Epithelial cell of proximal tubule (primary cell): ENCODE measurements around the gene HOXD11. TPM values are rescaled to one million over a fixed set of nuclear protein-coding genes. Genes with fewer than 3 reads are reported as not detected.

Source experiments
- DNase-seq: peaks from one replicate; pipeline ENCODE4 v3.0.0-alpha.2; 2011; ENCODE audit warnings: low read depth
- H3K4me3 ChIP-seq: 2 replicates; pipeline ENCODE4 v1.5.1; 2011; ENCODE audit warnings: low read depth, mild to moderate bottlenecking, low read length
- total RNA-seq: library from RNA; depleted of rRNA; stranded (reverse); fragments of >200 nt; gene quantifications from 2 replicates; pipeline ENCODE4 v1.2.3, GENCODE V29; 2015
- TF ChIP-seq, protein P1 (sequence below): conservative IDR thresholded peaks from 2 replicates; pipeline ENCODE4 v1.5.1; 2012; ENCODE audit warnings: low read depth, mild to moderate bottlenecking, low read length

The HOXD11 gene
- total RNA-seq, 1 donor from 2014 or later = 25.1 TPM

DNA sequence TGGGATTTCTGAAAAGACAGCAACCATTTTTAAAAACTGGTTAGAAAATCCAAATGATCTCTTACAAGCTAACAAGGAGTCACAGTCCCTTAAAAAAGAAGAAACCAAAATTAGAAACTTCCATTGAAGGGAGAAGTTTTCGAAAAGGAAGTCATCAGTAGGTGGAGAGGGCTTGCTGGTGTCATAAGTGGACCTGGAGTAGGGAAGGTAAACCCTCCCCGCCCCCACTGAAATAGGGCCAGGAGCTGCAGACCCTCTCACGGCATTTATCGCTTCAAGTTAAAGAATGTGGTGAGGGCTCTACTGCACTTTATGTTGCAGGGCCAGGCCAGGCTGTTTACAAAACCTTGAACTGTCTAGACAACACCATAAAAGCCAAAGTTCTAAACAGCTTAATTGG is 2.9 kb downstream of the HOXD11 start:
- TF ChIP-seq, protein P1, sequence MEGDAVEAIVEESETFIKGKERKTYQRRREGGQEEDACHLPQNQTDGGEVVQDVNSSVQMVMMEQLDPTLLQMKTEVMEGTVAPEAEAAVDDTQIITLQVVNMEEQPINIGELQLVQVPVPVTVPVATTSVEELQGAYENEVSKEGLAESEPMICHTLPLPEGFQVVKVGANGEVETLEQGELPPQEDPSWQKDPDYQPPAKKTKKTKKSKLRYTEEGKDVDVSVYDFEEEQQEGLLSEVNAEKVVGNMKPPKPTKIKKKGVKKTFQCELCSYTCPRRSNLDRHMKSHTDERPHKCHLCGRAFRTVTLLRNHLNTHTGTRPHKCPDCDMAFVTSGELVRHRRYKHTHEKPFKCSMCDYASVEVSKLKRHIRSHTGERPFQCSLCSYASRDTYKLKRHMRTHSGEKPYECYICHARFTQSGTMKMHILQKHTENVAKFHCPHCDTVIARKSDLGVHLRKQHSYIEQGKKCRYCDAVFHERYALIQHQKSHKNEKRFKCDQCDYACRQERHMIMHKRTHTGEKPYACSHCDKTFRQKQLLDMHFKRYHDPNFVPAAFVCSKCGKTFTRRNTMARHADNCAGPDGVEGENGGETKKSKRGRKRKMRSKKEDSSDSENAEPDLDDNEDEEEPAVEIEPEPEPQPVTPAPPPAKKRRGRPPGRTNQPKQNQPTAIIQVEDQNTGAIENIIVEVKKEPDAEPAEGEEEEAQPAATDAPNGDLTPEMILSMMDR = no peak
- DNase-seq = no peak
- H3K4me3 ChIP-seq = peak overlapping the region; percentile 35

- TF ChIP-seq, protein P1 = no peak
- peak overlapping the region; percentile 35 for H3K4me3 ChIP-seq
- no peak for DNase-seq
Measured at GRCh38 chr2:176110415-176111308, 3.6 kb downstream of the HOXD11 start.

GRCh38 chr2:176111309-176111663 is 4.2 kb downstream of the HOXD11 start:
- TF ChIP-seq, protein P1 = peak; percentile 90
- DNase-seq = no peak
- peak overlapping the region; percentile 36 for H3K4me3 ChIP-seq

DNA sequence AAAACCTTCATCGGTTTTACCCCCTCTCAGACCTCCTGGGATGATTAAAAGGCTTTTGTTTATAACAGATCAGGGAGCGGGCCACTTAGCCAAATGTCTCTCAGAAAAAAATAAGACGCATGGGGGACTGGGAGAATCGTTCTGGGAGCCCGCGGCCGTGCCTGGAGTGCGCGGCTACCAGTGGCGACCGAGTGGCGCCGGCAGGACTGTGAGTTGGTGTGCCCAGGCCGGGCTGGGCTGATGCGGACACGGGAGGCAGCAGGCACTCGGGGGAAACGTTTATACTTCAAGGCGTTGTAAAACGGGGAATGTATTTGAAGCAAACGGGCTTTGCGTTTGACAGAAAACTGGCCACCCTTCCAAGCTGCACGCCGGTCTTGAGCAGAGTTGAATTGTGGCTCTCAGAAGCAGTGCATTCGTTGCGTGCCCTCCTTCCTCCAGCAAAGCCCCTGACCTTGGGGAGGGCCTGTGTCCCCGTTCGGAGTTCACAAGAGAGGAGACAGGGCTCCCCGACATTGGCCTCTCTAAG is 4.8 kb downstream of the HOXD11 start:
- no peak for DNase-seq
- TF ChIP-seq, protein P1 = no peak
- peak overlapping the region; percentile 36 for H3K4me3 ChIP-seq

DNA sequence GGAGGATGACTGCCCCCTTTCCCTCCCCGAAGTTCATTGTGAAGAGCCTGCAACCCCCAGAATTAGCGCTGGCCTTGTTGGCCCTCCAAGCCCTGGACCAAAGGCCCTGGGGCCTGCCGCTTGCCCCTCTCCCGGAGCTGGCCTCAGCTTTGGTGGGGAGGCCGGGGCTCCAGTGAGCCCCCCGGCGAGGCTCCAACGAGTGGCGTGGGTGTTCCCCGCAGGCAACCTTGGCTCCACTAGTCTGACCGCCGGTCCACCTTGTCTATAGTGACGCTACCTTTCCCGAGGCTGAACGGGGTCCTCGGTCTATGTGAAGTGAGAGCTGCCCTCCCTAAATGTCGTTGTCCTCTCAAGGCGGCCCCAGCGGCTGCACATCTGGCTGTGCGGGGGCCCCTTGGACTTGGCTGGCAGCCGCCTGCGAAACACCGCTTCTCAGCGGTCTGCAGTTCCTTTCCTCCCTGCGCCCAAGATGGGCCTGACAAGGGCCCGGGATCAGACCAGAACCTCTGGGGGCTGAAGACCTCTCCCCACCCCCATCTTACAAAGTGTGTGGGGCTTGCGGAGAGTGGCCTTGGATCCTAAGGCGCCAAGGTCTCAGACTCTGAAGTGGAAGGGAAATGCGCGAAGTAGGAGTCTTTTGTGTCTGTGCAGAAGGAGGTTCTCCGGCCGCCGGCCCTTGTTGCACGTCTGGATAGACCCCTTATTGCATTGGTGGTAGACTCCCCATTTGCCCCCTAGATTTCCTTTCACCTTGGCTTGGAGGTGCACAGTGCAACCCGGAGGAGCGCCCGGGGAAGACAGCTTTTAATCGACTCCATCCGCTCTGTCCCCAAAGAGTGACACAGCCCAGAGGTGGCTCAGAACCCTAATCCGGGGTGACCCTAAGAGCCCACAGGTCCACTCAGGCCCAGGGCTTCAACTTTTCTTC is 5.6 kb downstream of the HOXD11 start:
- H3K4me3 ChIP-seq = peak overlapping the region; percentile 36
- TF ChIP-seq, protein P1 = no peak
- DNase-seq = no peak

DNA sequence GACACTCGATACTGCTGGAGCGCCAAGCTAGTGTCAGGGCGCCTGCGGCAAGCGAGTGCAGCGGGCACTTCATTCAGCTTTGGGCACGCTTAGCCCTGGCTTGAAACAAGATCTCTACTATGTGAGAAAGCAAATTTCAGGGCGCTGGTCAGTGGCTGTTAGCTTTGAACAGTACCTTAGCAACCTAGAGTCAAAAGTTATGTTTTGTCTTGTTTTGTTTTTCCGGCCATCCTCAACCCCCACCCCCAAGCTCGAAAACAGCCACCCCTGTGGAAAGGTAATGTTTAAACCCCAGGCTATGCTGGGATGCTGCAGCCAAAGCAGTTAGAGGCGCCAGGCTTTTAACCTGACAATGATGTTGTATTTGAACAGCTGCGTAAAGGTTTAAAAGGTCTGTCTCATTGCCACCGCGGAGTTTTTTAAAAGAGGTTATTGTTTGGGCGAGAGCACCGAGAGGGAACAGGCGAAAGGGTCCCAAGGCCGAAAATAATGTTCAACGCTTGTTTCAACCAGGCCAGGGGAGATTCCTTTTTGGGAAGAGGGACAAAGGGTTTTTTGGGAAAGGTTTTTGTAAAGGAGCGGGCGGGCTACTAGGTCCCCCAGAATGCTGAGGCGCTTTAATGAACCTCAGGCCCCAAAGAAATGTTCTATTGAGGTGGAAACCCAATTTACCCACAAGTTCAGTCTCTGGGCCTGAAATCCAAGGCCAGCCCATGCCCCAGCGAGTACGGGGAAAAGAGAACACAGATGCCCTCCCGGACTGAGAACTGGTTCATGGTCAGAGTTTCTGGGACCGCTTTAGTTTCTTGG is 7.2 kb downstream of the HOXD11 start:
- H3K4me3 ChIP-seq = peak overlapping the region; percentile 49

More for the DNA sequence above, 7.2 kb downstream of the HOXD11 start:
- no peak for DNase-seq
- TF ChIP-seq, protein P1 = no peak
